ENCODE data around the gene SFMBT2. TPM values are rescaled to one million over a fixed set of nuclear protein-coding genes. Genes with fewer than 3 reads are reported as not detected.

Gene SFMBT2
- total RNA-seq, 1 experiment from 2014 or later = 0.02 TPM

DNA sequence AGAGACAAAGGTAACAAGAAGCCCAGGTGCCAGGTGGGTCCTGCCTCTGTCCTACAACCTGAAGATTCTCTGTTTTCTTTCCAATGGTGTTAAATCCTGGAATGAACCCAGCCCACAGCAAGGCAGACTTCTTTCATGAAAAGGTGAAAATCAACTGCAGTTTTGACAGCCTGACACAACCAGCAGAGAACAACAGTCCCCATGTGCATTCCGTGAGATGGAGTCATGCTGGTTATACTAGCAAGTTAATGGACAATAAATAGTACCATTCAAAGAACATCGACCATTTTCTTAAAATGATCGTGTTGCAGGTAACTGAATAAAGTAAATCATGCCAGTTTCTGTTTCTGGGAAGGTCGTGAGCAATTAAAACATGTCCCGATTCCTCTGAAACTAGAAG is 131.5 kb downstream of the SFMBT2 start:
- POLR2A ChIA-PET = no interaction called here
- BruUV-seq (replicated peaks) = no TSS peak
- Histone ChIP-seq H2AFZ (ENCODE audit: low read depth, low read length, poor library complexity, severe bottlenecking) (no peak overlapping the region), H3K9me3 (ENCODE audit: control insufficient read depth in 1 of 2, insufficient read depth in 1 of 2, low read depth in 1 of 2, low read length in 2 of 2) (no peaks in the 10 kb centered on the region), H3K4me3 (replicated peaks in 1 of 2; ENCODE audit: low read depth in 1 of 2, low read length in 2 of 2) (no peak overlapping the region), H3K36me3 (ENCODE audit: control insufficient read depth in 1 of 2, insufficient read depth in 2 of 2, low read length in 2 of 2) (no peaks in the 10 kb centered on the region), H3K27ac (ENCODE audit: low read depth, low read length) (no peak overlapping the region), H3K9ac (ENCODE audit: low read length) (no peak overlapping the region), H4K20me1 (ENCODE audit: insufficient read depth) (no peaks in the 10 kb centered on the region), H3K27me3 (ENCODE audit: insufficient read depth, low read length) (peaks cover 6% of the 10 kb centered on the region; the same call in 1 of the 2 replicates), H3K4me2 (ENCODE audit: low read length) (no peak overlapping the region), H3K9me2 (ENCODE audit: insufficient read depth) (no peaks in the 10 kb centered on the region), H3K4me1 (ENCODE audit: control insufficient read depth in 1 of 2, insufficient read depth in 2 of 2, low read length in 2 of 2) (no peaks in the 10 kb centered on the region), H3K79me2 (ENCODE audit: insufficient read depth, low read length) (no peaks in the 10 kb centered on the region)
- RAD21 ChIA-PET (ENCODE audit: low non-redundant PET in 1 of 2, low total read pairs in 2 of 2, uncharacterized antibody in 2 of 2, unreplicated experiment in 2 of 2) = no interaction called here
- ATAC-seq = no peak
- TF ChIP-seq EZH2 (IDR thresholded peaks at IDR 0.05) (no peak), SIN3A (IDR thresholded peaks at IDR 0.05; ENCODE audit: low read depth) (no peak), ZNF274 (IDR thresholded peaks at IDR 0.05; ENCODE audit: low read depth, low read length) (no peak), FOSL1 (IDR thresholded peaks at IDR 0.05; ENCODE audit: low read depth) (no peak), CEBPB (IDR thresholded peaks at IDR 0.05; ENCODE audit: low read depth) (no peak), POLR2AphosphoS5 (IDR thresholded peaks at IDR 0.05; ENCODE audit: low read depth, low read length) (no peak), EZH2phosphoT487 (IDR thresholded peaks at IDR 0.05; ENCODE audit: borderline replicate concordance) (no peak), YY1 (IDR thresholded peaks at IDR 0.05; ENCODE audit: extremely low read depth, insufficient replicate concordance, low read depth, low read length) (no peak)
- TF ChIP-seq, protein P1, sequence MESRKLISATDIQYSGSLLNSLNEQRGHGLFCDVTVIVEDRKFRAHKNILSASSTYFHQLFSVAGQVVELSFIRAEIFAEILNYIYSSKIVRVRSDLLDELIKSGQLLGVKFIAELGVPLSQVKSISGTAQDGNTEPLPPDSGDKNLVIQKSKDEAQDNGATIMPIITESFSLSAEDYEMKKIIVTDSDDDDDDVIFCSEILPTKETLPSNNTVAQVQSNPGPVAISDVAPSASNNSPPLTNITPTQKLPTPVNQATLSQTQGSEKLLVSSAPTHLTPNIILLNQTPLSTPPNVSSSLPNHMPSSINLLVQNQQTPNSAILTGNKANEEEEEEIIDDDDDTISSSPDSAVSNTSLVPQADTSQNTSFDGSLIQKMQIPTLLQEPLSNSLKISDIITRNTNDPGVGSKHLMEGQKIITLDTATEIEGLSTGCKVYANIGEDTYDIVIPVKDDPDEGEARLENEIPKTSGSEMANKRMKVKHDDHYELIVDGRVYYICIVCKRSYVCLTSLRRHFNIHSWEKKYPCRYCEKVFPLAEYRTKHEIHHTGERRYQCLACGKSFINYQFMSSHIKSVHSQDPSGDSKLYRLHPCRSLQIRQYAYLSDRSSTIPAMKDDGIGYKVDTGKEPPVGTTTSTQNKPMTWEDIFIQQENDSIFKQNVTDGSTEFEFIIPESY (IDR thresholded peaks at IDR 0.05; ENCODE audit: extremely low read depth, insufficient replicate concordance, low read length) = no peak
- TF ChIP-seq, protein P2, sequence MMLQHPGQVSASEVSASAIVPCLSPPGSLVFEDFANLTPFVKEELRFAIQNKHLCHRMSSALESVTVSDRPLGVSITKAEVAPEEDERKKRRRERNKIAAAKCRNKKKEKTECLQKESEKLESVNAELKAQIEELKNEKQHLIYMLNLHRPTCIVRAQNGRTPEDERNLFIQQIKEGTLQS (IDR thresholded peaks at IDR 0.05) = no peak
- TF ChIP-seq, protein P3, sequence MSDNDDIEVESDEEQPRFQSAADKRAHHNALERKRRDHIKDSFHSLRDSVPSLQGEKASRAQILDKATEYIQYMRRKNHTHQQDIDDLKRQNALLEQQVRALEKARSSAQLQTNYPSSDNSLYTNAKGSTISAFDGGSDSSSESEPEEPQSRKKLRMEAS (IDR thresholded peaks at IDR 0.05) = no peak
- intact Hi-C loops (cut with micrococcal nuclease) = no loop called here
- DNase-seq (ENCODE audit: low read depth, low spot score) = no peak
- CTCF ChIA-PET = no interaction called here

Measured in HCT116 (cell line).